ENCODE data around the gene GLRA3.

Gene GLRA3

DNA sequence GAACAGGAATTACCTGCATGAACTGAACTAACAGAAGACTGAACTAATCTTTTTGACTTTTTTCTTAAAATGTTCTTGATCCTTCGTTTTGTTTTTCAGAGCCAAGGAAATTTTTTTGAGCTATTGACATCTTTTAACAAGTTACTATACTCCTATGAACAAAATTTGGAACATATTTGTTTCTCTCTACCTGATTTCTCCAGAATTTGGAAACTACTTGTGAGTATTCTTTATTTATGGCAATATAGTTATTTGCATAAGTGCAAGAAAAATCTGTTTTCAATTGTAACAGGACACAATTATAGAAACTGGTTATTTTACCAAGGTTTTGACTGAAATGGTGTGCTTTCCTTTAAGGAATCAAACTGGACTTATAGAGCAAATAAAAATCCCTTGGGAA, 217.3 kb downstream of the GLRA3 start:
- no peaks in the 10 kb centered on the region for H3K36me3 ChIP-seq (ENCODE audit: insufficient read depth, low read depth, low read length)
- peaks cover 14% of the 10 kb centered on the region; the same call in 1 of the 2 replicates for H3K9me3 ChIP-seq (ENCODE audit: insufficient read depth, low read depth, low read length)
- peaks cover 10% of the 10 kb centered on the region; the same call in 1 of the 2 replicates for H3K4me1 ChIP-seq (ENCODE audit: insufficient read depth, low read length)
- no peak overlapping the region for H3K9ac ChIP-seq (ENCODE audit: low read depth, low read length)
- no peak overlapping the region for H3K4me3 ChIP-seq (ENCODE audit: low read length)
- no peak overlapping the region for H3K27ac ChIP-seq (ENCODE audit: low read length)
- no peaks in the 10 kb centered on the region for H3K27me3 ChIP-seq (ENCODE audit: insufficient read depth, low read length)

DNA sequence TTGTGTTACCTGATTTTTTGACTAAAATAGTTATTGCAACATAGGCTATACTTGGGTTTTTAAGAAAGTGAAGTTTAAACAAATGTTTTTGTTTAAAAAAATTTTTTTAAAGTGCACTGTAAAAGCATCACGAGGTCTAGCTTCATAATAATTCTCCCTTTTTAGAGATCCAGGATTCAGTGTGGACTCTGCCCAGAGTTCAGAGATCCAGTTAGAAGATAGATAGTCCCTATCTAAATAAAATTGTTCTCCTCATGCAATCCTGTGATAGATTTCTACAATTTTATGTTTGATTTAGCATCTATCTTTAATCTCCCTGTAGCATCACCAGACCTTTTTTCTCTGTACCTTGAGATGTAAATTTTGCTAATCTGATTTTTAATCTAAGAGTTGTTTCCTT, 221.3 kb downstream of the GLRA3 start:
- Histone ChIP-seq H3K27ac (ENCODE audit: low read length) (no peak overlapping the region), H3K4me3 (ENCODE audit: low read length) (peak overlapping the region; percentile 1), H3K9me3 (ENCODE audit: insufficient read depth, low read depth, low read length) (peaks cover 14% of the 10 kb centered on the region; the same call in 1 of the 2 replicates), H3K4me1 (ENCODE audit: insufficient read depth, low read length) (peaks cover 15% of the 10 kb centered on the region; the same call in 1 of the 2 replicates), H3K36me3 (ENCODE audit: insufficient read depth, low read depth, low read length) (no peaks in the 10 kb centered on the region), H3K27me3 (ENCODE audit: insufficient read depth, low read length) (no peaks in the 10 kb centered on the region), H3K9ac (ENCODE audit: low read depth, low read length) (peak overlapping the region; percentile 12; the same call in 1 of the 2 replicates)

DNA sequence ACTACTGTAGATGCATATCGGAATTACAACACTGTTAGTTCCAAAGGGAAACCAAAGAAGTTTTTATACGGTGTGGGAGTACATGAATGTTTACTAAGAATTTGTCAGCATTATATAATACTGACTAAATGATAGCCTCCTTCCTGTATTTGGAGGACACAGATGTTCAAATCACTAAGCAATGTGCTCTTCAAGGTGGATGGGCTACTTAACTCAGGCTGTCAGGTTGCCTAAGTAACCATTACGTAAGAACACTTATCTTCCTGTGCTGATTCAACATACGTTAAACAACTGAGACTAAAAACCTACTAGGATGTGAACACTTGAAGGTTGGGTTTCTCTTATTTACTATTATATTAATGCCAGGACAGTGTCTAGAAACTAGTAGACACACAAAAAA, 224.8 kb downstream of the GLRA3 start:
- no peak overlapping the region for H3K4me3 ChIP-seq (ENCODE audit: low read length)
- H3K9ac ChIP-seq (ENCODE audit: low read depth, low read length) = no peak overlapping the region
- H3K27me3 ChIP-seq (ENCODE audit: insufficient read depth, low read length) = no peaks in the 10 kb centered on the region
- no peaks in the 10 kb centered on the region for H3K36me3 ChIP-seq (ENCODE audit: insufficient read depth, low read depth, low read length)
- H3K4me1 ChIP-seq (ENCODE audit: insufficient read depth, low read length) = peaks cover 15% of the 10 kb centered on the region; the same call in 1 of the 2 replicates
- H3K27ac ChIP-seq (ENCODE audit: low read length) = no peak overlapping the region
- H3K9me3 ChIP-seq (ENCODE audit: insufficient read depth, low read depth, low read length) = no peaks in the 10 kb centered on the region

DNA sequence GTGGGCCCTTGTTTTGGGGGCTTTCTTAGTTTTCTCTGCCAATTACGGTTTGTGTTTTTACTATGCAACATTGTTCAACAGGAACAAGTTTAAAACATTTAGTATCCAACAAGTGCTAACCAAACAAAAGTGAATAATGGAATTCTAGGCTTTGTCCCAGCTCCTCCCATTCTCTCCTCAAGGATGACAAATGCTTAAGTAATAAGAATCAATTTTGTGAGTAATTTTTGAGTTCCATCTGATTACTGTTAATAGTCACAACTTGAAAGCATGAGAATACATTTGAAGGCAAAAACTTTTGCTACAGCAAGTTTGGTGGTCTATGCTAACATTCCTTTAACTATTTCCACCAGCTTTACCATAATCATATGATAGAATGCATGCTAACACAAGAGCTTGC, 228.7 kb downstream of the GLRA3 start:
- H3K4me3 ChIP-seq (ENCODE audit: low read length) = no peak overlapping the region
- H3K9ac ChIP-seq (ENCODE audit: low read depth, low read length) = no peak overlapping the region
- no peaks in the 10 kb centered on the region for H3K9me3 ChIP-seq (ENCODE audit: insufficient read depth, low read depth, low read length)
- no peak overlapping the region for H3K27ac ChIP-seq (ENCODE audit: low read length)
- H3K27me3 ChIP-seq (ENCODE audit: insufficient read depth, low read length) = no peaks in the 10 kb centered on the region
- H3K36me3 ChIP-seq (ENCODE audit: insufficient read depth, low read depth, low read length) = no peaks in the 10 kb centered on the region
- H3K4me1 ChIP-seq (ENCODE audit: insufficient read depth, low read length) = no peaks in the 10 kb centered on the region

DNA sequence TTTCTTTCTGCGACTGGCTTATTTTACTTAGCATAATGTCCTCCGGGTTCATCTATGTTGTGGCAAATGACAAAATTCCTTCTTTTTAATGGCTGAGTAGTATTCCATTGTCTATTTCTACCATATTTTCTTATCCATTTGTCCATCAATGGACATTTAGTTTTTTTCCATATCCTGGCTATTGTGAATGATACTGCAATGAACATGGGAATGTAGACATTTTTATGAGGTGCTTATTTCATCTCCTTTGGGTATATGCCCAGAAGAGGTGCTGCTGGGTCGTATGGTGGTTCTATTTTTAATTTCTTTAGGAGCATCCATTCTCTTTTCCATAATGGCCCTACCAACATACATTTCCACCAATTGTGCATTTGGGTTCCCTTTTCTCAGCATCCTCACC, 230.2 kb downstream of the GLRA3 start:
- H3K27me3 ChIP-seq (ENCODE audit: insufficient read depth, low read length) = no peaks in the 10 kb centered on the region
- H3K27ac ChIP-seq (ENCODE audit: low read length) = no peak overlapping the region
- H3K9me3 ChIP-seq (ENCODE audit: insufficient read depth, low read depth, low read length) = no peaks in the 10 kb centered on the region
- H3K36me3 ChIP-seq (ENCODE audit: insufficient read depth, low read depth, low read length) = no peaks in the 10 kb centered on the region
- no peak overlapping the region for H3K4me3 ChIP-seq (ENCODE audit: low read length)
- H3K9ac ChIP-seq (ENCODE audit: low read depth, low read length) = no peak overlapping the region
- H3K4me1 ChIP-seq (ENCODE audit: insufficient read depth, low read length) = no peaks in the 10 kb centered on the region

DNA sequence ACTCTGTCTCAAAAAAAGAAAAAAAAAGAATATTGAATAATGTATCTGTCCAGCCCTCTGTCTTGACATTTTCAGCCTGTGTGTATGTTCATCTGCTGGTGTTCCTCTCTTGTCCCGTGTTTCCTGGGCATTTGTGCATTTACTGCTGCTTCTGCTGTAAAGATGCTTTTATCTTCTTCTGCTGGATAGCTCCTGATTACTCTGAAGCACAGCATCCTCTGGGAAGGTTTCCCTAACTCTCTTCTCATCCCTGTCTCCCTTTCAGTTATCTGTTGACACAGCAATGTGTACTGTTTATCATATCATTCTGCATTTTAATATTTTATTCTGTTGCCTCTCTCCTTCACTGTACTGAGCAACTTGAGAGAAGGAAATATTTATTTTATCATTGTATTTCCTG, 232.5 kb downstream of the GLRA3 start:
- H3K27ac ChIP-seq (ENCODE audit: low read length) = no peak overlapping the region
- H3K27me3 ChIP-seq (ENCODE audit: insufficient read depth, low read length) = no peaks in the 10 kb centered on the region
- H3K4me3 ChIP-seq (ENCODE audit: low read length) = no peak overlapping the region
- no peaks in the 10 kb centered on the region for H3K36me3 ChIP-seq (ENCODE audit: insufficient read depth, low read depth, low read length)
- H3K4me1 ChIP-seq (ENCODE audit: insufficient read depth, low read length) = no peaks in the 10 kb centered on the region
- no peak overlapping the region for H3K9ac ChIP-seq (ENCODE audit: low read depth, low read length)
- H3K9me3 ChIP-seq (ENCODE audit: insufficient read depth, low read depth, low read length) = no peaks in the 10 kb centered on the region

DNA sequence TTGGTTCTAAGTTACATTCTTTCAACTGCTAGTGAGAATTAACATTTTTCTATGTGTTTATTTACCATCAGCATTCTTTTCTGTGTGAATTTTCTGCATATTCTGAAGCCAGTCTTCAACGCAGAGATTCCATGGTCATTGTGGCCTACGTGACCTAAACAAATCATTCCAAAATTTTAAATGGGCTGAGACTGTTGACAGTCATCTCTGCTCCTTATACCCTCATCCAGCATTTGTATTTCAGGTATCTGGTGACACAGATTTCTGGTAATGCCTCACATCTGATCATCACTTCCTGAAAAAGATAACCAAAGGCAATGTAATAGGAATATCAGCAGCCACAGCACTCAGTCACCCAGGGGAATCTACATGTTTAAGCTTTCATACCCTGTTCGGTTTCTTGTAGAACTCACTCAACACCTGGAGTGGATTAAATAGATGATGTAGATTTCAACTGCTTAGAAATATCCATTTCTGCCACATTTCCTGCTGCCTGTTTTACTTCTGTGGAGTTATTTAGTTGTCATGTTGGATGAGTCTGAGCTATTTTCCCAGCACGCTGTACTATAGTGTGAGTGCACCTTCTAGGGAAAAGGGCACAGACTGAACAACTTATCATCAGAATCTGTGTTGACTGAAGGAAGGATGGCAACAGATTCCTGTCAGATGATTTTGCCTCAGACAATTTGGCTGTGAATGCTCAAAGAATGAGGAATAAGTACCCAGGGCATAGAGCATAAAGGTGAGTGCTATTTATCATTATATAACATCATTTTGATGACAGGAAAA, 233.7 kb downstream of the GLRA3 start:
- Histone ChIP-seq H3K4me1 (ENCODE audit: insufficient read depth, low read length) (peaks cover 1% of the 10 kb centered on the region; the same call in 1 of the 2 replicates), H3K9me3 (ENCODE audit: insufficient read depth, low read depth, low read length) (no peaks in the 10 kb centered on the region), H3K27me3 (ENCODE audit: insufficient read depth, low read length) (no peaks in the 10 kb centered on the region), H3K36me3 (ENCODE audit: insufficient read depth, low read depth, low read length) (no peaks in the 10 kb centered on the region), H3K9ac (ENCODE audit: low read depth, low read length) (no peak overlapping the region), H3K4me3 (ENCODE audit: low read length) (no peak overlapping the region), H3K27ac (ENCODE audit: low read length) (no peak overlapping the region)

DNA sequence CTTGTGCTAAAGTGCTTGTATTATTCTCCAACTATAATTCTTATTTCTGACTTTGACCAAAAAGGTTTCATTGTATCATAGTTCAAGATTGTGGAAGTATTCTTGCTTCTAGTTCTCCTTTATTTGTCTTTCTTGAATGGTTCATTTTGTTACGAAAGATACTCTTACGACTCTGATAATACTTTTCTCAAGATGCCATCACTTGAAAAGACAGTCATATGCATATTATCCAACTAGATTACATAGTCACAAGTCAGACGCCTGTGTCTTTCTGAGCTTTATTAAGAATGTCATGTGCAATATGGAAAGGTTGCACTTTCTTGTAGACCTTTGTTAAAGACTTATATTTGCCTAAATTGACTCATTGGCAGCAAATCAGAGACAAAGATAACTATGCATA, 235.3 kb downstream of the GLRA3 start:
- Histone ChIP-seq H3K9me3 (ENCODE audit: insufficient read depth, low read depth, low read length) (no peaks in the 10 kb centered on the region), H3K4me1 (ENCODE audit: insufficient read depth, low read length) (peaks cover 8% of the 10 kb centered on the region; the same call in 1 of the 2 replicates), H3K27me3 (ENCODE audit: insufficient read depth, low read length) (no peaks in the 10 kb centered on the region), H3K9ac (ENCODE audit: low read depth, low read length) (no peak overlapping the region), H3K4me3 (ENCODE audit: low read length) (no peak overlapping the region), H3K27ac (ENCODE audit: low read length) (no peak overlapping the region), H3K36me3 (ENCODE audit: insufficient read depth, low read depth, low read length) (no peaks in the 10 kb centered on the region)

DNA sequence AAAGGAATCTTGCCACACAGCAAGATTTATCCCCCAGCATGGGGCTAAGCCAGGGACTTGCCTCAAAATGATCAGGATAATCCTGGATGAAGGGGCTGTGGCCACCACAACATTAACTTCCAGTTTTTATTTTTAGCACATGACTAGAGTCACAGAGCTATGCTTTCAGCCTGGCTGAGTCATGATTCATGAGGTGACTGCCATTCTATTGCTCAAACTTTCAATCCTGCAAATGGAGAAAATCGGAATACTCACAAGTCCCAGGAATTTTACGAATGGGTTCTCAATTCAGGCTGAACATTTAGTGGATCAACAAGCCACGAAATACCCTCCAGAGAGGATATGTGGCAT, 236.1 kb downstream of the GLRA3 start:
- Histone ChIP-seq H3K4me3 (ENCODE audit: low read length) (no peak overlapping the region), H3K4me1 (ENCODE audit: insufficient read depth, low read length) (peaks cover 8% of the 10 kb centered on the region; the same call in 1 of the 2 replicates), H3K9me3 (ENCODE audit: insufficient read depth, low read depth, low read length) (no peaks in the 10 kb centered on the region), H3K27me3 (ENCODE audit: insufficient read depth, low read length) (no peaks in the 10 kb centered on the region), H3K27ac (ENCODE audit: low read length) (no peak overlapping the region), H3K36me3 (ENCODE audit: insufficient read depth, low read depth, low read length) (no peaks in the 10 kb centered on the region), H3K9ac (ENCODE audit: low read depth, low read length) (no peak overlapping the region)

DNA sequence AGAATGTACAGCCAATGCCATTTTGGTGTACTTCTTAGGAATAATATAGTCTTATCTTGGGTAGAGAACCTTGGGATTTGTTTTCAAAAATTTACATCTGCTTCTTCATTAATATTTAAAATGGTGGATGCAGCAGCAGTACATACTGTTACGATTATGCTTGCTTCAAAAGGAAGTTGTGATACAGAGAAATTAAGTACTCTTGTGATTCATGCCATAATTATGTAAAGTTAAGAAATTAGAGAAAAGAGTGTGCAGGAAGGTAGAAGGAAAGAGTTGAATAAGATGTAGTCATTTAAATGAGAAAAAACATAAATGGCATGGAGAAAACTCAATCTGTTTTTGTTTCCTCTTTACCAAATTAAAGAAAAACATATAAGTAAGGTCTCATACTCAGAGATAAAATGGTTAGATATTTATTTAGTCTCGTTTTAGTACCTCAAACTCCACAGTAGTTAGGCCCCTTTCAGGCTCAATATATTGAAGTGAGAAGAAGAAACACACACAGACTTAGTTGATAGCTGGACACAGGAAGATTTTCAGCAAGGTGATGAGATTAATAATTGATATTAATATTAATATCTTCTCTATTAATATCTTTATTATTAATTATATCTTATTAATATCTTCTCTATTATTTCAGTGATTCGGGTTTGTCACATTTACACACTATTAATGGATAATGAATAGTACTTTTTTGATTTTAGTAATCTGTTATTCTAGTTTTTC, 236.6 kb downstream of the GLRA3 start:
- H3K4me1 ChIP-seq (ENCODE audit: insufficient read depth, low read length) = peaks cover 8% of the 10 kb centered on the region; the same call in 1 of the 2 replicates
- H3K9me3 ChIP-seq (ENCODE audit: insufficient read depth, low read depth, low read length) = no peaks in the 10 kb centered on the region
- no peak overlapping the region for H3K4me3 ChIP-seq (ENCODE audit: low read length)
- no peaks in the 10 kb centered on the region; the same call in 1 of the 2 replicates for H3K36me3 ChIP-seq (ENCODE audit: insufficient read depth, low read depth, low read length)
- no peak overlapping the region for H3K27ac ChIP-seq (ENCODE audit: low read length)
- H3K9ac ChIP-seq (ENCODE audit: low read depth, low read length) = no peak overlapping the region
- H3K27me3 ChIP-seq (ENCODE audit: insufficient read depth, low read length) = no peaks in the 10 kb centered on the region

DNA sequence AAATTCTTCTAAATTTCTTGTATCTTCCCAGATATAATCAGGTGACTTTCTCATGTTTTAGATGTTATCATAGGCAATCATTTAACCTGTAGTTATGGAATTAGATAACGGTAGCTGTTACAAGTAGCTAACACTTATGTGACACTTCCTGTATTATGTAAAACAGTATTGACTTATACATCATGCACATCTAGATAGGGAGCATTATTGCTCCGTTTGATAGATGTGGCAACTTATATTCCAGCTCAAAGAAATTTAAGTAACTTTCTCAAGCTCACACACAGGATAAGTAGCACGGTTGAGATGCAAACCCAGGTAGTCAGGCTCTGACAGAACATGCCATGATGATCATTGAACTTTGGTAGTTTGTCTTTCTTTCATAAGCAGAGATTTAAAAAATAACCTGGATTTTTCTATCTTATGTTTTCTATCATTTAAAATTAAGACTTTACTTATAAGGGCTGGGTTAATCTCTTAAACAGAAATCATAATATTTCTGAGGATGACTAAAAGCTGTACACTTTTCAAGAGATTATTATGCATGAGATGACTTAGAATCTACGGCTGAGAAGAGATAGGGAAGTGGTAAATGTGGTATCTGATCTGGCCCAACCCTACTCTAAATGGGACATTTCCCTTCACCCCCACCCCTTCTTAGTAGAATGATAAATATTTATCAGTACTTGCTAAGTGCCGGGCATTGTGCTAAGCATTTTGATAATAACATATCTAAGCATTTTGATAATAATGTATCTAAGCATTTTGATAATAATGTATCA, 237.6 kb downstream of the GLRA3 start:
- H3K27me3 ChIP-seq (ENCODE audit: insufficient read depth, low read length) = no peaks in the 10 kb centered on the region
- H3K36me3 ChIP-seq (ENCODE audit: insufficient read depth, low read depth, low read length) = no peaks in the 10 kb centered on the region; the same call in 1 of the 2 replicates
- no peak overlapping the region for H3K4me3 ChIP-seq (ENCODE audit: low read length)
- H3K9ac ChIP-seq (ENCODE audit: low read depth, low read length) = no peak overlapping the region
- H3K4me1 ChIP-seq (ENCODE audit: insufficient read depth, low read length) = peaks cover 8% of the 10 kb centered on the region; the same call in 1 of the 2 replicates
- H3K9me3 ChIP-seq (ENCODE audit: insufficient read depth, low read depth, low read length) = peaks cover 4% of the 10 kb centered on the region; the same call in 1 of the 2 replicates
- no peak overlapping the region for H3K27ac ChIP-seq (ENCODE audit: low read length)

Data from iPS-20b (cell line).